HG03045 (cell line): ENCODE results near the gene PPA1.
"Not testable (repeated sequence)": the region's sequence is repeated elsewhere in the genome, so short reads cannot be mapped to it uniquely, and the experiment has no call there.

Experiments used
- ATAC-seq: cut with Tn5 transposase; IDR thresholded peaks from one replicate; pipeline ENCODE4 v1.9.1; 2021; ENCODE audit warnings: mild to moderate bottlenecking, moderate library complexity; ENCODE audit not compliant: unreplicated experiment

PPA1 gene

GRCh38 chr10:70233109-70233938 lies at the start of gene PPA1:
Gene PPA1, minus strand, starts transcription at chr10:70233429. Its CDS starts 102 bp downstream, at chr10:70233327.
- ATAC-seq = peak; percentile 86

GRCh38 chr10:70281609-70282008 lies 48.4 kb upstream of the PPA1 start:
- no peak for ATAC-seq

- no peak for ATAC-seq
Measured at GRCh38 chr10:70280099-70280498, 46.9 kb upstream of the PPA1 start.

GRCh38 chr10:70277396-70278030 lies 44.3 kb upstream of the PPA1 start:
- no peak for ATAC-seq

GRCh38 chr10:70274643-70275042 lies 41.4 kb upstream of the PPA1 start:
- ATAC-seq = no peak

GRCh38 chr10:70272925-70273316 lies 39.7 kb upstream of the PPA1 start:
- no peak for ATAC-seq

- ATAC-seq = no peak
Measured at GRCh38 chr10:70271996-70272924, 39.0 kb upstream of the PPA1 start.

- ATAC-seq = no peak
Measured at GRCh38 chr10:70270952-70271351, 37.7 kb upstream of the PPA1 start.

- ATAC-seq = no peak
Measured at GRCh38 chr10:70269741-70270140, 36.5 kb upstream of the PPA1 start.

GRCh38 chr10:70268376-70268775 lies 35.1 kb upstream of the PPA1 start:
- ATAC-seq = no peak

- no peak for ATAC-seq
Measured at GRCh38 chr10:70267161-70267933, 34.1 kb upstream of the PPA1 start.

GRCh38 chr10:70266701-70267100 lies 33.5 kb upstream of the PPA1 start:
- no peak for ATAC-seq

GRCh38 chr10:70266056-70266455 lies 32.8 kb upstream of the PPA1 start:
- ATAC-seq = no peak

- ATAC-seq = no peak
Measured at GRCh38 chr10:70265032-70265689, 31.9 kb upstream of the PPA1 start.

- ATAC-seq = no peak
Measured at GRCh38 chr10:70260734-70261133, 27.5 kb upstream of the PPA1 start.

- no peak for ATAC-seq
Measured at GRCh38 chr10:70260259-70260658, 27.0 kb upstream of the PPA1 start.

- no peak for ATAC-seq
Measured at GRCh38 chr10:70258216-70258615, 25.0 kb upstream of the PPA1 start.

GRCh38 chr10:70257816-70258215 lies 24.6 kb upstream of the PPA1 start:
- ATAC-seq = not testable (repeated sequence)

- ATAC-seq = no peak
Measured at GRCh38 chr10:70256463-70256862, 23.2 kb upstream of the PPA1 start.
